ENCODE data around the gene HNRNPD.
"Not testable (repeated sequence)": the region's sequence is repeated elsewhere in the genome, so short reads cannot be mapped to it uniquely, and the experiment has no call there.

The HNRNPD gene

GRCh38 chr4:82373816-82374625 lies at the start of gene HNRNPD:
Gene HNRNPD, minus strand, starts transcription at chr4:82373991. Its CDS starts 313 bp downstream, at chr4:82373678.
- peak; percentile 90 for DNase-seq (ENCODE audit: low read depth)

- no peak for DNase-seq (ENCODE audit: low read depth)
These were observed 48.8 kb upstream of the HNRNPD start for GRCh38 chr4:82422616-82423015.

- DNase-seq (ENCODE audit: low read depth): no peak
These were observed 48.2 kb upstream of the HNRNPD start for GRCh38 chr4:82421796-82422560.

- DNase-seq (ENCODE audit: low read depth): no peak
These were observed 45.7 kb upstream of the HNRNPD start for GRCh38 chr4:82419451-82419850.

- DNase-seq (ENCODE audit: low read depth): no peak
These were observed 42.2 kb upstream of the HNRNPD start for GRCh38 chr4:82415922-82416365.

- not testable (repeated sequence) for DNase-seq (ENCODE audit: low read depth)
These were observed 41.3 kb upstream of the HNRNPD start for GRCh38 chr4:82415061-82415460.

- no peak for DNase-seq (ENCODE audit: low read depth)
These were observed 29.9 kb upstream of the HNRNPD start for GRCh38 chr4:82403725-82404124.

- no peak for DNase-seq (ENCODE audit: low read depth)
These were observed 28.5 kb upstream of the HNRNPD start for GRCh38 chr4:82402196-82402775.

- DNase-seq (ENCODE audit: low read depth): no peak
These were observed 27.8 kb upstream of the HNRNPD start for GRCh38 chr4:82401600-82401999.

- no peak for DNase-seq (ENCODE audit: low read depth)
These were observed 24.5 kb upstream of the HNRNPD start for GRCh38 chr4:82398263-82398662.

- DNase-seq (ENCODE audit: low read depth): no peak
These were observed 23.7 kb upstream of the HNRNPD start for GRCh38 chr4:82397527-82397926.

- no peak for DNase-seq (ENCODE audit: low read depth)
These were observed 21.1 kb upstream of the HNRNPD start for GRCh38 chr4:82394896-82395295.

GRCh38 chr4:82390061-82390460 lies 16.3 kb upstream of the HNRNPD start:
- not testable (repeated sequence) for DNase-seq (ENCODE audit: low read depth)

GRCh38 chr4:82388405-82388804 lies 14.6 kb upstream of the HNRNPD start:
- DNase-seq (ENCODE audit: low read depth): no peak

- DNase-seq (ENCODE audit: low read depth): not testable (repeated sequence)
These were observed 12.5 kb upstream of the HNRNPD start for GRCh38 chr4:82386312-82386711.

- DNase-seq (ENCODE audit: low read depth): no peak
These were observed 9.0 kb upstream of the HNRNPD start for GRCh38 chr4:82382751-82383150.

- no peak for DNase-seq (ENCODE audit: low read depth)
These were observed 8.0 kb upstream of the HNRNPD start for GRCh38 chr4:82381661-82382296.

GRCh38 chr4:82381235-82381634 lies 7.4 kb upstream of the HNRNPD start:
- DNase-seq (ENCODE audit: low read depth): no peak

- DNase-seq (ENCODE audit: low read depth): no peak
These were observed 7.0 kb upstream of the HNRNPD start for GRCh38 chr4:82380831-82381230.

GRCh38 chr4:82380344-82380743 lies 6.6 kb upstream of the HNRNPD start:
- no peak for DNase-seq (ENCODE audit: low read depth)

GRCh38 chr4:82376109-82376508 lies 2.3 kb upstream of the HNRNPD start:
- DNase-seq (ENCODE audit: low read depth): no peak

- DNase-seq (ENCODE audit: low read depth): no peak
These were observed 340 bp downstream of the HNRNPD start for GRCh38 chr4:82373486-82373815.
